Loucy (cell line): ENCODE results near the gene ALOX12B.

Experiments
- H2AFZ ChIP-seq: fragments of 200-600 bp; sonication (generic); 2 replicates; pipeline ENCODE4 v1.6.0; 2016; ENCODE audit warnings: antibody characterized with exemption, mild to moderate bottlenecking, low read length, moderate library complexity
- H3F3A ChIP-seq: fragments of 200-600 bp; 2 replicates; pipeline ENCODE4 v1.6.0; 2016; ENCODE audit warnings: antibody characterized with exemption, low read depth, mild to moderate bottlenecking
- H3K27me3 ChIP-seq: fragments of 200-600 bp; sonication (generic); 2 replicates; pipeline ENCODE4 v1.6.1; 2014; ENCODE audit warnings: low read length, mild to moderate bottlenecking; ENCODE audit not compliant: insufficient read depth, poor library complexity, severe bottlenecking
- H3K36me3 ChIP-seq: fragments of 200-600 bp; sonication (generic); 2 replicates; pipeline ENCODE4 v1.6.1; 2016; ENCODE audit warnings: low read length; ENCODE audit not compliant: insufficient read depth
- H3K4me1 ChIP-seq: fragments of 200-600 bp; sonication (generic); 2 replicates; pipeline ENCODE4 v1.5.1; 2014; ENCODE audit warnings: low read length, mild to moderate bottlenecking; ENCODE audit not compliant: insufficient read depth, poor library complexity, severe bottlenecking
- H3K4me2 ChIP-seq: fragments of 200-600 bp; sonication (generic); 2 replicates; pipeline ENCODE4 v1.6.0; 2014; ENCODE audit warnings: antibody characterized with exemption, low read length, low read depth, mild to moderate bottlenecking; ENCODE audit not compliant: poor library complexity, severe bottlenecking
- H3K4me3 ChIP-seq: fragments of 200-600 bp; sonication (generic); 2 replicates; pipeline ENCODE4 v1.5.1; 2014; ENCODE audit warnings: low read length, mild to moderate bottlenecking, mixed read lengths; ENCODE audit not compliant: poor library complexity, severe bottlenecking
- H3K79me2 ChIP-seq: fragments of 200-600 bp; sonication (generic); 2 replicates; pipeline ENCODE4 v1.6.1; 2014; ENCODE audit warnings: low read length; ENCODE audit not compliant: insufficient read depth
- H3K9ac ChIP-seq: fragments of 200-600 bp; sonication (generic); 2 replicates; pipeline ENCODE4 v1.6.0; 2014; ENCODE audit warnings: mild to moderate bottlenecking, low read depth, low read length, moderate library complexity; ENCODE audit not compliant: poor library complexity, severe bottlenecking
- H3K9me2 ChIP-seq: fragments of 200-600 bp; sonication (generic); replicated peaks from 2 replicates; pipeline ENCODE4 v1.6.1; 2016; ENCODE audit warnings: low read depth, low read length, mixed read lengths
- H3K9me3 ChIP-seq: fragments of 200-600 bp; sonication (generic); 2 replicates; pipeline ENCODE4 v1.6.1; 2014; ENCODE audit warnings: mild to moderate bottlenecking, antibody characterized with exemption, low read length, low read depth; ENCODE audit not compliant: insufficient read depth
- H4K20me1 ChIP-seq: fragments of 200-600 bp; sonication (generic); 2 replicates; pipeline ENCODE4 v1.6.0; 2014; ENCODE audit warnings: antibody characterized with exemption, low read length, mild to moderate bottlenecking; ENCODE audit not compliant: insufficient read depth, poor library complexity, severe bottlenecking
- CTCF ChIP-seq: fragments of 200-600 bp; sonication (generic); conservative IDR thresholded peaks from 2 replicates; pipeline ENCODE4 v1.5.1; 2014; ENCODE audit warnings: mild to moderate bottlenecking, antibody characterized with exemption, low read length
- EZH2phosphoT487 ChIP-seq: fragments of 200-600 bp; IDR thresholded peaks from 2 replicates; pipeline ENCODE4 v1.6.1; 2018; ENCODE audit warnings: antibody characterized with exemption, mild to moderate bottlenecking, moderate library complexity, borderline replicate concordance

Gene ALOX12B

GRCh38 chr17:8119581-8120519 is 32.3 kb upstream of the ALOX12B start:
- peak overlapping the region; percentile 91 for H3K4me3 ChIP-seq
- peaks cover 39% of the 10 kb centered on the region for H3K4me1 ChIP-seq
- H3K9me2 ChIP-seq = no peaks in the 10 kb centered on the region
- H3F3A ChIP-seq = peaks cover 15% of the 10 kb centered on the region
- TF ChIP-seq EZH2phosphoT487 (no peak), CTCF (no peak)
- H3K9me3 ChIP-seq = no peaks in the 10 kb centered on the region
- H3K36me3 ChIP-seq = no peaks in the 10 kb centered on the region
- no peaks in the 10 kb centered on the region for H4K20me1 ChIP-seq
- no peaks in the 10 kb centered on the region for H3K79me2 ChIP-seq
- no peak overlapping the region; the same call in 1 of the 2 replicates for H2AFZ ChIP-seq
- peak overlapping the region; percentile 71 for H3K9ac ChIP-seq
- peaks cover 10% of the 10 kb centered on the region for H3K27me3 ChIP-seq
- H3K4me2 ChIP-seq = peak overlapping the region; percentile 93

GRCh38 chr17:8118769-8119580 is 31.5 kb upstream of the ALOX12B start:
- H2AFZ ChIP-seq = peak overlapping the region; percentile 94
- peak; percentile 81 for TF ChIP-seq CTCF
- TF ChIP-seq EZH2phosphoT487 = no peak
- no peaks in the 10 kb centered on the region for H3K36me3 ChIP-seq
- no peaks in the 10 kb centered on the region for H3K9me2 ChIP-seq
- H3K9me3 ChIP-seq = no peaks in the 10 kb centered on the region
- H3F3A ChIP-seq = peaks cover 15% of the 10 kb centered on the region
- H3K4me1 ChIP-seq = peaks cover 30% of the 10 kb centered on the region
- peaks cover 14% of the 10 kb centered on the region for H3K27me3 ChIP-seq
- H3K4me3 ChIP-seq = peak overlapping the region; percentile 91
- no peaks in the 10 kb centered on the region for H4K20me1 ChIP-seq
- peak overlapping the region; percentile 93 for H3K4me2 ChIP-seq
- no peaks in the 10 kb centered on the region for H3K79me2 ChIP-seq
- H3K9ac ChIP-seq = peak overlapping the region; percentile 65

- H3F3A ChIP-seq = peaks cover 15% of the 10 kb centered on the region
- H3K36me3 ChIP-seq = no peaks in the 10 kb centered on the region
- peak within 1 kb of the TSS; percentile 65 for H3K9ac ChIP-seq
- H3K4me1 ChIP-seq = peaks cover 22% of the 10 kb centered on the region
- H3K9me3 ChIP-seq = no peaks in the 10 kb centered on the region
- H4K20me1 ChIP-seq = no peaks in the 10 kb centered on the region
- no peaks in the 10 kb centered on the region for H3K9me2 ChIP-seq
- H3K4me3 ChIP-seq = peak within 1 kb of the TSS; percentile 91
- TF ChIP-seq CTCF = no peak
- H3K27me3 ChIP-seq = peaks cover 13% of the 10 kb centered on the region
- peak within 1 kb of the TSS; percentile 94 for H2AFZ ChIP-seq
- H3K4me2 ChIP-seq = peak within 1 kb of the TSS; percentile 93
- no peaks in the 10 kb centered on the region for H3K79me2 ChIP-seq
Observed at GRCh38 chr17:8117980-8118768, 30.7 kb upstream of the ALOX12B start, which contains the start of gene ALOXE3. Gene ALOXE3 (minus strand): TSS chr17:8118514. CDS start chr17:8117990, 524 bp downstream.
